HG03460 (cell line): ENCODE data around the gene SCYL1.

Experiments
- ATAC-seq: cut with Tn5 transposase; IDR thresholded peaks from one replicate; pipeline ENCODE4 v1.9.1; 2021; ENCODE audit not compliant: unreplicated experiment

Gene SCYL1

DNA sequence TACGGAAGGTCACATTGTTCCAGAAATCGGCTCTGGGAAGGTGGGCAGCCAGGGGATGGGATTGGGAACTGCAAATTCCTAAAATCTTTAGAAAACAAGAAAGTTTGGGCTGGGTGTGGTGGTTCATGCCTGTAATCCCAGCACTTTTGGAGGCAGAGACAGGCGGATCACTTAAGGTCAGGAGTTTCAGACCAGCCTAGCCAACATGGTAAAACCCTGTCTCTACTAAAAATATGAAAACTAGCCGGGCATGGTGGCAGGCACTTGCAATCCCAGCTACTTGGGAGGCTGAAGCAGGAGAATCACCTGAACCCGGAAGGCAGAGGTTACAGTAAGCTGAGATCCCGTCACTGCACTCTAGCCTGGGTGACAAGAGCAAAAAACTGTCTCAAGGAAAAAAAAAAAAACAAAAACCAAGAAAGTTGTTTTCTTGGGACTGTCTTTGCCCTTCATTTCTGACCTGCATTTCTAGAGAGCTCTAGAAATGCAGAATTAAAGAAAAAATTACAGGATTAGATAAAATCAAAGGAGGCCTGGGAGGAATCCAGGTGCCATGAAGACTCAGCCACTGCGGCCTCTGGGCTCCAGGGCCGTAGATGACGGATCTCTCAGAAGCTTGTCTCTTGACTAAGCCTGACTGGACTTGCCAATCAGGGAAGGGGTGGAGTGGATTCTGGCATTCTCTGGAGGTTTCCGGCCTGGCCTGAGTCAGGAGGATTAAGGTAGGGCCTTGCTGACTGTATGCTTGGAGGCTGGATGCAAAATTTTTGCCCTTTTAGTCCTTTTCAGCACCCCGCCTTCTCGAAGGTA, 31.3 kb upstream of the SCYL1 start:
- ATAC-seq: no peak

GRCh38 chr11:65496304-65497140, 28.4 kb upstream of the SCYL1 start:
- no peak for ATAC-seq

GRCh38 chr11:65497141-65498041, 27.5 kb upstream of the SCYL1 start:
- ATAC-seq: peak; percentile 46

- no peak for ATAC-seq
These were observed 26.7 kb upstream of the SCYL1 start for GRCh38 chr11:65498042-65498726.

GRCh38 chr11:65498727-65498976, 26.2 kb upstream of the SCYL1 start:
- ATAC-seq: no peak

DNA sequence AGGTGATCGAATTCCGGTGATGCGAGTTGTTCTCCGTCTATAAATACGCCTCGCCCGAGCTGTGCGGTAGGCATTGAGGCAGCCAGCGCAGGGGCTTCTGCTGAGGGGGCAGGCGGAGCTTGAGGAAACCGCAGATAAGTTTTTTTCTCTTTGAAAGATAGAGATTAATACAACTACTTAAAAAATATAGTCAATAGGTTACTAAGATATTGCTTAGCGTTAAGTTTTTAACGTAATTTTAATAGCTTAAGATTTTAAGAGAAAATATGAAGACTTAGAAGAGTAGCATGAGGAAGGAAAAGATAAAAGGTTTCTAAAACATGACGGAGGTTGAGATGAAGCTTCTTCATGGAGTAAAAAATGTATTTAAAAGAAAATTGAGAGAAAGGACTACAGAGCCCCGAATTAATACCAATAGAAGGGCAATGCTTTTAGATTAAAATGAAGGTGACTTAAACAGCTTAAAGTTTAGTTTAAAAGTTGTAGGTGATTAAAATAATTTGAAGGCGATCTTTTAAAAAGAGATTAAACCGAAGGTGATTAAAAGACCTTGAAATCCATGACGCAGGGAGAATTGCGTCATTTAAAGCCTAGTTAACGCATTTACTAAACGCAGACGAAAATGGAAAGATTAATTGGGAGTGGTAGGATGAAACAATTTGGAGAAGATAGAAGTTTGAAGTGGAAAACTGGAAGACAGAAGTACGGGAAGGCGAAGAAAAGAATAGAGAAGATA, 25.7 kb upstream of the SCYL1 start, which contains the start of gene MALAT1:
MALAT1 (plus strand) TSS at position 69 of the 736 bp plus-strand sequence.
- peak; percentile 34 for ATAC-seq

GRCh38 chr11:65499713-65500386, 25.0 kb upstream of the SCYL1 start:
- no peak for ATAC-seq

GRCh38 chr11:65500387-65501185, 24.3 kb upstream of the SCYL1 start:
- ATAC-seq: no peak

DNA sequence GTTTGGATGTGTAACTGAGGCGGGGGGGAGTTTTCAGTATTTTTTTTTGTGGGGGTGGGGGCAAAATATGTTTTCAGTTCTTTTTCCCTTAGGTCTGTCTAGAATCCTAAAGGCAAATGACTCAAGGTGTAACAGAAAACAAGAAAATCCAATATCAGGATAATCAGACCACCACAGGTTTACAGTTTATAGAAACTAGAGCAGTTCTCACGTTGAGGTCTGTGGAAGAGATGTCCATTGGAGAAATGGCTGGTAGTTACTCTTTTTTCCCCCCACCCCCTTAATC, 23.8 kb upstream of the SCYL1 start:
- ATAC-seq: no peak

DNA sequence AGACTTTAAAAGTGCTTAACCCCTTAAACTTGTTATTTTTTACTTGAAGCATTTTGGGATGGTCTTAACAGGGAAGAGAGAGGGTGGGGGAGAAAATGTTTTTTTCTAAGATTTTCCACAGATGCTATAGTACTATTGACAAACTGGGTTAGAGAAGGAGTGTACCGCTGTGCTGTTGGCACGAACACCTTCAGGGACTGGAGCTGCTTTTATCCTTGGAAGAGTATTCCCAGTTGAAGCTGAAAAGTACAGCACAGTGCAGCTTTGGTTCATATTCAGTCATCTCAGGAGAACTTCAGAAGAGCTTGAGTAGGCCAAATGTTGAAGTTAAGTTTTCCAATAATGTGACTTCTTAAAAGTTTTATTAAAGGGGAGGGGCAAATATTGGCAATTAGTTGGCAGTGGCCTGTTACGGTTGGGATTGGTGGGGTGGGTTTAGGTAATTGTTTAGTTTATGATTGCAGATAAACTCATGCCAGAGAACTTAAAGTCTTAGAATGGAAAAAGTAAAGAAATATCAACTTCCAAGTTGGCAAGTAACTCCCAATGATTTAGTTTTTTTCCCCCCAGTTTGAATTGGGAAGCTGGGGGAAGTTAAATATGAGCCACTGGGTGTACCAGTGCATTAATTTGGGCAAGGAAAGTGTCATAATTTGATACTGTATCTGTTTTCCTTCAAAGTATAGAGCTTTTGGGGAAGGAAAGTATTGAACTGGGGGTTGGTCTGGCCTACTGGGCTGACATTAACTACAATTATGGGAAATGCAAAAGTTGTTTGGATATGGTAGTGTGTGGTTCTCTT, 23.2 kb upstream of the SCYL1 start:
- no peak for ATAC-seq

- ATAC-seq: no peak
These were observed 22.7 kb upstream of the SCYL1 start for GRCh38 chr11:65502274-65502554.

GRCh38 chr11:65502555-65503367, 22.1 kb upstream of the SCYL1 start:
- ATAC-seq: no peak

- ATAC-seq: no peak
These were observed 21.4 kb upstream of the SCYL1 start for GRCh38 chr11:65503368-65503948.

GRCh38 chr11:65503949-65504673, 20.8 kb upstream of the SCYL1 start:
- ATAC-seq: no peak

DNA sequence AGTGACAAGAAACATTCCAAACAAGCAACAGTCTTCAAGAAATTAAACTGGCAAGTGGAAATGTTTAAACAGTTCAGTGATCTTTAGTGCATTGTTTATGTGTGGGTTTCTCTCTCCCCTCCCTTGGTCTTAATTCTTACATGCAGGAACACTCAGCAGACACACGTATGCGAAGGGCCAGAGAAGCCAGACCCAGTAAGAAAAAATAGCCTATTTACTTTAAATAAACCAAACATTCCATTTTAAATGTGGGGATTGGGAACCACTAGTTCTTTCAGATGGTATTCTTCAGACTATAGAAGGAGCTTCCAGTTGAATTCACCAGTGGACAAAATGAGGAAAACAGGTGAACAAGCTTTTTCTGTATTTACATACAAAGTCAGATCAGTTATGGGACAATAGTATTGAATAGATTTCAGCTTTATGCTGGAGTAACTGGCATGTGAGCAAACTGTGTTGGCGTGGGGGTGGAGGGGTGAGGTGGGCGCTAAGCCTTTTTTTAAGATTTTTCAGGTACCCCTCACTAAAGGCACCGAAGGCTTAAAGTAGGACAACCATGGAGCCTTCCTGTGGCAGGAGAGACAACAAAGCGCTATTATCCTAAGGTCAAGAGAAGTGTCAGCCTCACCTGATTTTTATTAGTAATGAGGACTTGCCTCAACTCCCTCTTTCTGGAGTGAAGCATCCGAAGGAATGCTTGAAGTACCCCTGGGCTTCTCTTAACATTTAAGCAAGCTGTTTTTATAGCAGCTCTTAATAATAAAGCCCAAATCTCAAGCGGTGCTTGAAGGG, 20.0 kb upstream of the SCYL1 start:
- ATAC-seq: no peak
